Measurements from ENCODE around the gene ITGB4. TPM values are rescaled to one million over a fixed set of nuclear protein-coding genes. Genes with fewer than 3 reads are reported as not detected.
"Not testable (repeated sequence)": the region's sequence is repeated elsewhere in the genome, so short reads cannot be mapped to it uniquely, and the experiment has no call there.

ITGB4 gene
- total RNA-seq, 1 donor from 2014 or later: 34.4 TPM

DNA sequence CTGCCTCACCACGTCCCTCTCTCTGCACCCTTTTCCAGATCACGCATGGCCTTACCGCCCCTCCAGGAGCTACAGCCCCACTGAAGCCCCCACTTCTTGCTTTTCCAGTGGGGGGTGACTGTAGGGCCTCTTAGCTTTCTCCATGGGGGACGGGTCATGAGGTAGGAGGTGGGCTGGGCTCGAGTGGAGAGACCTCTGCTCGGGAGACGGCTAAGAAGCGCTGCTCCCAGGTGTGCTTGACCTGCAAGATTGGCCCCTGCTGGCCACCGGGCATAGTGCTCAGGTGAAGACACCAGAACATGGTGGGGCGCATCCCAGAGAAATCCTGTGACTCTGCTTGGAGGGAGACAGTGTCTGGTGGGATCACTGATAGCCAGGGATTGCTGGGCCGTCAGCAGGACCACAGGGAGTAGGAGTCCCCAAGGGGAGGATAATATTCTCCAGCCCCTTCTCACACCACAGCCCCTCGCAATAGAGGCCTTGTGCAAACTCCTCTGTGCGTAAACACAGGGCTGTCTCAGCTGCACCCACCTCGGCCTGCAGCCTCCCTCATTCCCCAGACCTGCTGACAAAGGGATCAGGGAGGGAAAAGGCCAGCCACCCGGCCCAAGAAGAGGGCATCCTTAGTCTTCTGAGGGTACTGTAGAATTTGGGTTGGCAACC is 52.7 kb downstream of the ITGB4 start:
- DNase-seq: no peak

- DNase-seq: no peak
Measured at GRCh38 chr17:75774471-75774990, 53.3 kb downstream of the ITGB4 start.

DNA sequence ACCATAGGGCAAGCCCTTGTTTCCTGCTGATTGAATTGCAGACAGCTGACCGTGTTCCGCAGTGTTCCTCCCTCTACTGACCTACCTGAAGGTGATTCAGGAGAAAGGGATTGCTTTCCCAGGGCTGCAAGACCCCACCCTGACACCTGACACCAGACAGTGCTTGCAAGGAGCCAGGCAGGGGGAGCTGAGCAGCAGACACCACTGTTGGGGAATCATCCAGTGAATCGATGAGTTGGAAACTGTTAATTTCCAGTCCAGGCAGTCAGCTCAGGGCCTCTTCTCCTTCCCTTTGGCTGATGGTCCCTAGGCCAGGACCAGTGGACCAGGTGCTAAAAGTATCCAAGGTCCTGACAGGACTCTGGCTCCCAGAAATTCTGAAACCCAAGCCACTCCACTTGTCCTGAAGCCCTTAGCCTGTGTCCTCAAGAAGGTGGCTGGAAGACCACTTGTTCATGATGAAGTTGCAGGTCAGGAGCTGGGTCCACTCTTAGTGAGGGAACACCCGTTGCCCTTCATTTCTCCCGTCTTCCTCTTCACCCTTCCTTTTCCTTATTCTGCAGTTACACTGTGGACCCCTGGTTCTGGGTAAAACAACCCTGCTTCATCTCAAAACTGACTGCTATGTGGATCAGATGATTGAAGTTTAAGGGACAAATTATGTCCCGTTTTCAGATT is 53.9 kb downstream of the ITGB4 start:
- no peak for DNase-seq

GRCh38 chr17:75776386-75777295 is 55.4 kb downstream of the ITGB4 start:
- DNase-seq: no peak

DNA sequence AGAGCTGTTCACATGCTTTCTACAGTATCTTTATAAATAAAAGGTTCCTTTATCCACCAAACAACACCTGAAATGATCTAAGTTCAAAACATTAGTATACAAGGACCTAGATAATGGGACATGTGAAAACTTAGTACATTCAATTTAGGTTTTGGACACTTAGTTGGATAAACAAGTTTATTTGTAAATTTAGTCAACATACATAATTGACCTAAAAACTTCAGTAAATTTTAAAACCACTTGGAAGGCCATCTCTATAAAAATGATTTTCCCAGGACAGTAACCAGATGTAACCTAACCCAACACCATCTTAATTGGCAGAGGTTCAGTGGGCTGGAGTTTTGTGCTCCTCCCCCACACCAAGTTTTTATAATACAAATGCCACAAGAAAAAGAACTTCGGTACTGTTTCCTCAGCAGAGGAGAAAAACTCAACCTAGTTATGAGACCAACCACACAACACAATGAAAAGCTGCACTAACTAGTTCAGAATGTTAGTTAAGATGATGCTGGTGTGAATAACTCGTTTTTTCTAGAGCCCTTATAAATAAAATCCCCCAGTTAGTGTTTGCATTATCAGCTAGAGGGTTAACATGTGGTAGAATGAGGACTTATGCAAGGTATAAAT is 56.1 kb downstream of the ITGB4 start:
- no peak for DNase-seq

GRCh38 chr17:75778066-75778860 is 57.0 kb downstream of the ITGB4 start:
- not testable (repeated sequence) for DNase-seq

DNA sequence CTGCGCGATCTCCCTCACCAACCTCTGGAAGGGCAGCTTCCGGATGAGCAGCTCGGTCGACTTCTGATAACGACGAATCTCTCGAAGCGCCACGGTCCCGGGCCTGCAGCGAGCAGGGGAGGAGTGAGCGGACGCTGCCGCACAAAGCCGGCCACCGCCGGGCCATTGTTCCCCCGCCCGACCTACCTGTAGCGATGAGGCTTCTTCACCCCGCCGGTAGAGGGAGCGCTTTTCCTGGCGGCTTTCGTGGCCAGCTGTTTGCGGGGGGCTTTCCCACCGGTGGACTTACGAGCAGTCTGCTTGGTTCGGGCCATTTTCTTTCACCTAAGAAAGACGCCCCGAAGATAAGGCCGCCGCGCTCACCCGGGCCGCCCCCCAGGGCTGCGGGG is 57.6 kb downstream of the ITGB4 start:
- no peak for DNase-seq

- peak; percentile 100 for DNase-seq
Measured at GRCh38 chr17:75779250-75779986, 58.2 kb downstream of the ITGB4 start.

DNA sequence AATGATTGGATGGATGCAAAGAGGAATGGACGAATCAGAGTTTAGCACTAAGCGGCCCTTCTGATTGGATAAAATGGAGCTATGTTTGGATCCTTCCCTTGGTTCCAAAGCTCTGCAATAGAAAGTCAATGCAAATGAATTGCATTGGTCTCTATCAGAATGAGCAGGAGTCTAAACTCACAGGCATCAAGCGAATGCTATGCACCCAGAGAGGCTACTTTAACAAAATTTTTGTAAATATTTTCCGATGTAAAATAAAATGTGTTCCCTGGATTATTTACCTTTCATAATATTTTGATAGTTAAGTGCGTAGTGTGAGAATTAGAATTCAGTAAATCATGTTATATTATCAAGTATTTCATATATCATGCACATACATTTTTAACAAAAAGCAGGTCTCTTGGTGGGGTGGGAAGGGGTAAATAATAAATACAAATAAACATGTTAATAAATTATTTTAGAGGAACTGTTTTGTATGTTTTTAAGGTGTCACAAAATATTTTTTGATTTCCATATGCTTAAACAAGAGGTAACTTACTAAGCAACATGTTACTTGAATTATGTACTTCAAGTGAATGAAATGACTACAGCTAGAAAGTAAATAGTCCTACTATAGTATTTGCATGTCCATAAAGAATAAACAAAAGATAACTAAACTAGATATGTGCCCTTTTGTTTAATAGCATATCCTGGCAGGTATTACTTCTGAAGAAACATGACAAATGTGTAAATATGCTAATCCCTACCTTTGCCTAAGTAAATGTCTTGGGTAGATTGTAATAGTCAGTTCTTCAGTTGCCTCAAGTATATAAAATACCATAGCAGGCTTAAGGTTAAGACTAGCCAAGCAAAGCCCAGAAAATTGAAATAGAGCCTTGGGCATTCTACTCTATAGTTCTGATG is 59.0 kb downstream of the ITGB4 start:
- DNase-seq: no peak

DNA sequence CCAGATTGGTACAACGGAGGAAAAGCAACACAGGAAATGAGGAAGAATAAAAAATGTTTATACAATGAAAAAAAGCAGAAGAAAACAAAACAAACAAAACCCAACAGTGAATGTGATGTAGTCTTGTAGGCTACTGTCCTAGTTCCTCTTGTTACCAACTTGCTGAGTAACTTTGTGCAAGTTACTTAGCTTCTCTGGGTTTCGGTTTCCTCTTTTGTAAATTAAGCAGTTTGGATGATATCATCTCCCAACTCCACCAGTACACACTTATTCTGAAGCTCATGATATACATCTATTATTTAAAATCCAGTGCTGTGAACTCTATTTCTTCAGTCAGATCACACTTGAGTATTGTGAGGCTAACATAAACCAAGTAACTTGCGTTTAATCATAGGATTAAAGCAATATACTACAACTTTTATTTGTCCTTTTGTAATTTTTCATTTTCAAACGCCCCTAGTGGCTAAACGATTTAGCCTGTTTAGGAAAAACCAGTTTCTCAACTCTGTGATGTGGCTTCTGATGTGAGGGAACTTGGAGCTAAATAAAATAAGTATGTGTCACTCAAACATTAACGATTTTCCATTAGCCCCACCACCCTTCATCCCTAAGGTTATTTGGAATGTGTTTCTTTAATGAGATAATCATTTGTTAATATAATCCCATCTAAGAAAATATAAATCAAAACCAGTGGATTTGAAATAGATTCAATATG is 62.0 kb downstream of the ITGB4 start:
- peak; percentile 75 for DNase-seq

GRCh38 chr17:75783803-75784472 is 62.7 kb downstream of the ITGB4 start:
- no peak for DNase-seq

DNA sequence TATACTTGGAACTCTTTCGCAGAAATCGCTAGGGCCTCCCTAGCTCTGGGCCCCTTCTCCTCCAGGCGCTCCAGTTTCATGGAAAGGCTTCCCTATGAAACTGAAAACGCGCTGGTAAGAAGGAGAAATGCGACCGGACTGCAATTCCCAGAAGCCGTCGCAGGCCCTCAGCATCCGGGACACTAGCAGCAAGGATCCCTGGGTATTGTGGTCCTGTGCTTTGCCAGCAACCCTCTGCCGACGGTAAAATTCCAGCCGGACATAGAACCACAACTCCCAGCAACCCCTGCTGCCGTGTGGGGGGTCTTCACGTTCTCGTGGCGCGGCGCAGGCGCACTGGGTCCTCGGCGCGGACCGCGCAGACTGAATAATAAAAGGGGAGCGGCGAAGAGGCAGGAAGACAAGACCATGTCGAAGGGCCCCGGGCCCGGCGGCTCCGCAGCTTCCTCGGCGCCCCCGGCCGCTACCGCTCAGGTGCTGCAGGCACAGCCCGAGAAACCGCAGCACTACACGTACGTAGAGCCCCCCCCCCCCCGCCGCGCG is 63.3 kb downstream of the ITGB4 start, which contains the start of gene UNK:
UNK (plus strand) TSS at position 334 of the 543 bp plus-strand sequence; CDS start at position 409, 75 bp downstream.
- DNase-seq: peak; percentile 100

DNA sequence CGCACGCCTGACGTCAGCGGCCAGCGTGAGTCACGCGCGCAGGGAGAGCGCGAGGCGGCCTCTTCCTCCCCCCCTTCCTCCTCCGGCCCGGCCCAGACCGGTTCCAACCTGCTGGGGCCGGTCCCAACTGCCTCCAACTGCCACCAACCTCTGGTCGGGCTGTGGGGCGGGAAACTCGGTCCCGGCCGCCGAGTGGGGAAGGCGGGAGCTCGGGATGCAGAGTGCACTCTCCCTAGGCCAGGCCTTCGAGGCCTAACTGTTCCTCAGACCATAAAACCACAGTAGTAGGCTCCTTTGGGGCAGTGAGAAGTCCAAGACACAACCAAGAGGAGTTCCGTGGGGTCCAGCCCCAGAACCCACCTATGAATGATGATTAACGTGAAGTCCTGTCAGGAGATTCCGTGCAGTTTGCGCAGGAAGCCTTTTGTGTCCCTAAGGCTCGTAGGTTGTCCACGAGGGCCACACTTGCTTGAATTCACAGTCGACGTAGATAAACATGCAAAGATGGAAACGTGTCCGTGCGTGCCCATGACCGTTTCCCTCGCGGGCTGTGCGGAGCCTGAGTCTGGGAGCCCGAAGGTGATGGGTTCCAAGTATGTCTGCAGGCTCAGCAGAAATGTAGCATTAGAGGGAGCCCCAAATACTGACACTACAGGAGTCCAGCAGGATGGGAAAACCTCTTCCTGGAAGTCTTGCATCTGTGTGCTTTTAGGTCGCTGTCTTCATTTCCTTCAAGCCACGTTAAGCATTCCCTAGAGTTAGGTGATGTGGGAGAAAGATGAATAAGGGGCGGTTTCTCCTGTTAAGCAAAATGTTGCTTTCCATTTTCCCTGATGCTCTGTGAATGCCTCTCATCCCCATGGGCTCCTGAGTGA is 64.0 kb downstream of the ITGB4 start:
- DNase-seq: peak; percentile 93

- DNase-seq: no peak
Measured at GRCh38 chr17:75791254-75791653, 70.0 kb downstream of the ITGB4 start.

DNA sequence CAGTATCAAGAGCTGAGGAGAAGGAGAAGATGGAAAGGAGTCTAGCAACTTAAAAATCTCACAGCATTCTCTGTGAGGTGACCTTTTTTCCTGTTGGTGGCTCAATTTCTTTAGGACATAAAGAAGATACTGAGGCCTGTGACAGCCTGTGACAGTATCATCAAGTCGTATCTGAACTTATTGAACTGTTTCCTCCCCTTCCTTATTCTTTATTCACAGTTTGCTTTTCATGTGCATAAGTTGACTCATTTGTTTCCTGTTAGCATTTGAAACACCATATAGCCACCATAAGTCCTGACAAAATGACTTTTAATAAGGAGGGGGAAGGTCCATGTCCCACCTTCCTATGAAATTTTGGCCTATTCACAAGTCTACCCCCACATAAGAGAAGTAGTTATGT is 72.2 kb downstream of the ITGB4 start:
- DNase-seq: no peak

DNA sequence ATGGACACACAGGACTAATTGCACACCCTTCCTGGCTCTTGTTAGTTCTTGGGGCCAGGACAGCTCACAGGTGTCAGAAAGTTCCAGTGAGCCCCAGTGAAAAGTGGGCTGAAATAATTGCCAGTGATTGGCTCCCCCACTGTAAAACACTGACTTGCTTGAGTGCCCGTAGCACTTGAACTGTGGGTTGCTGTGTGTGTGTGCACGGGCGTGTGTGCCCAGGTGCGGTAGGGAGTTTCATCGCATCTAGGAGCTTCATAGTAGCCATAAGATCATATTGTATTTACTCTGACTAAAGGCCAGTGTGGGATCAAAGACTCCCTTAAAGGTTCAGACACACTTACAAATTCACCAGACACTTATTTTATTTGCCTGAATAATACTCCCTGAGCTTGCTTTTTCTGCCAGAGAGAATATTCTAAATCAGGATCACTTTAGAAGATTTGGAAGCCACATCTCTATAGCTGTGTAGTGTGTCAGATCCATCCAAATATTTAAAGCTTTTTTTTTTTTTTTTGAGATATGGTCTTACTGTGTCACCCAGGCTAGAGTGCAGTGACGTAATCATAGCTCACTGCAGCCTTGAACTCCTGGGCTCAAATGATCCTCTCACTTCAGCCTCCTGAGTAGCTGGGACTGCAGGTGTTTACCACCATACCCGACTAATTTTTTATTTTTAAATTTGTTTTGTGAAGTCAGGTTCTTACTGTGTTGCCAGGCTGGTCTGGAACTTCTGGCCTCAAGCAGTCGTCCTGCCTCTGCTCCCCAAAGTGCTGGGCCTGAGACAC is 74.8 kb downstream of the ITGB4 start:
- DNase-seq: no peak

Data from dermis blood vessel endothelial cell (primary cell).